AG04449 (cell line): ENCODE data around the gene HSPA12B.

Source experiments
- CTCF ChIA-PET: fragments of 350-600 bp; formaldehyde crosslinking; extraction: SDS; loops from one replicate; lab custom pipeline; 2021; ENCODE audit warnings: antibody characterized with exemption; lab: Yijun Ruan, JAX
- POLR2A ChIA-PET: fragments of 400-600, 350-600 bp; formaldehyde crosslinking; extraction: SDS; loops from one replicate; lab custom pipeline; 2020; ENCODE audit warnings: antibody characterized with exemption, inconsistent platforms; lab: Yijun Ruan, JAX
- DNase-seq: peaks from one replicate; pipeline ENCODE4 v3.0.0-alpha.2; 2010; ENCODE audit warnings: low read depth, low spot score
- H3K4me3 ChIP-seq: 2 replicates; pipeline ENCODE4 v1.5.1; 2011; ENCODE audit warnings: low read depth, mild to moderate bottlenecking, control low read depth, low read length
- CTCF ChIP-seq: IDR thresholded peaks from one replicate; pipeline ENCODE4 v1.5.1; 2011; ENCODE audit warnings: mild to moderate bottlenecking, moderate library complexity, low read length, control low read depth, inconsistent platforms; ENCODE audit not compliant: insufficient read depth; ENCODE audit errors: missing control alignments

HSPA12B gene

GRCh38 chr20:3732327-3733118 is at the start of gene HSPA12B:
Gene HSPA12B (plus strand): TSS chr20:3732685. CDS start chr20:3738675, 5,990 bp downstream.
- no peak within 1 kb of the TSS for H3K4me3 ChIP-seq
- ChIA-PET CTCF (interaction anchor here (0.6 to 7.2 kb wide), 4 partner anchors 8 to 22 kb away, joined by 3 to 41 read pairs (median 3); no protein-coding TSS in a partner anchor), POLR2A (no interaction called here)

GRCh38 chr20:3685341-3685740 is 47.1 kb upstream of the HSPA12B start:
- CTCF ChIA-PET: interaction anchor here (1.3 to 43.4 kb wide), 5 partner anchors 9 to 96 kb away, joined by 3 to 1151 read pairs (median 6); partner anchors contain the start of genes SIGLEC1 and SPEF1
- no peak overlapping the region for H3K4me3 ChIP-seq
- DNase-seq: no peak
- TF ChIP-seq CTCF: no peak
- POLR2A ChIA-PET: no interaction called here

More at GRCh38 chr20:3732327-3733118, at the start of gene HSPA12B:
- no peak for DNase-seq
- no peak for TF ChIP-seq CTCF

- TF ChIP-seq CTCF: no peak
- no peak overlapping the region; the same call in 1 of the 2 replicates for H3K4me3 ChIP-seq
- ChIA-PET POLR2A (interaction anchor here (1.2 kb wide), 1 partner anchor 81 kb away, joined by 4 read pairs; the partner anchor contains the start of gene ADISSP), CTCF (interaction anchor here (1.0 to 43.4 kb wide), 8 partner anchors 10 to 135 kb away, joined by 3 to 1151 read pairs (median 4); partner anchors contain the start of genes SIGLEC1 and SPEF1)
- no peak for DNase-seq
These were observed 46.1 kb upstream of the HSPA12B start for GRCh38 chr20:3686421-3686820.

- peak; percentile 79 for DNase-seq
- TF ChIP-seq CTCF: no peak
- ChIA-PET CTCF (interaction anchor here (0.9 to 43.4 kb wide), 10 partner anchors 10 to 134 kb away, joined by 3 to 1151 read pairs (median 4); partner anchors contain the start of genes ADISSP, SIGLEC1 and SPEF1), POLR2A (interaction anchor here (1.2 kb wide), 1 partner anchor 81 kb away, joined by 4 read pairs; the partner anchor contains the start of gene ADISSP)
- H3K4me3 ChIP-seq: peak overlapping the region; percentile 23; the same call in 1 of the 2 replicates
These were observed 45.6 kb upstream of the HSPA12B start for GRCh38 chr20:3686867-3687321.

GRCh38 chr20:3687655-3688054 is 44.8 kb upstream of the HSPA12B start:
- ChIA-PET POLR2A (no interaction called here), CTCF (interaction anchor here (0.9 to 43.4 kb wide), 7 partner anchors 11 to 131 kb away, joined by 3 to 1151 read pairs (median 4); partner anchors contain the start of genes ADISSP and SIGLEC1)
- no peak overlapping the region for H3K4me3 ChIP-seq
- DNase-seq: no peak
- no peak for TF ChIP-seq CTCF
